Fibroblast of the aortic adventitia (primary cell): Measurements from ENCODE around the gene LRAT. TPM values are rescaled to one million over a fixed set of nuclear protein-coding genes. Genes with fewer than 3 reads are reported as not detected.

Experiments used
- DNase-seq: peaks from one replicate; pipeline ENCODE4 v3.0.0-alpha.2; 2010; ENCODE audit warnings: low read depth
- H3K4me3 ChIP-seq: 2 replicates; pipeline ENCODE4 v1.5.1; 2011; ENCODE audit warnings: low read depth, mild to moderate bottlenecking, control low read depth, low read length, moderate library complexity
- total RNA-seq: library from RNA; depleted of rRNA; stranded (reverse); fragments of >200 nt; gene quantifications from 2 replicates; pipeline ENCODE4 v1.2.3, GENCODE V29; 2012; ENCODE audit warnings: low replicate concordance
- TF ChIP-seq, protein P1 (sequence below): IDR thresholded peaks from 2 replicates; pipeline ENCODE4 v1.5.1; 2011; ENCODE audit warnings: mild to moderate bottlenecking, low read length, control low read depth, inconsistent platforms; ENCODE audit not compliant: insufficient read depth

The LRAT gene
- total RNA-seq = 0.57 TPM in 1 of 2 replicates, not detected in the other

DNA sequence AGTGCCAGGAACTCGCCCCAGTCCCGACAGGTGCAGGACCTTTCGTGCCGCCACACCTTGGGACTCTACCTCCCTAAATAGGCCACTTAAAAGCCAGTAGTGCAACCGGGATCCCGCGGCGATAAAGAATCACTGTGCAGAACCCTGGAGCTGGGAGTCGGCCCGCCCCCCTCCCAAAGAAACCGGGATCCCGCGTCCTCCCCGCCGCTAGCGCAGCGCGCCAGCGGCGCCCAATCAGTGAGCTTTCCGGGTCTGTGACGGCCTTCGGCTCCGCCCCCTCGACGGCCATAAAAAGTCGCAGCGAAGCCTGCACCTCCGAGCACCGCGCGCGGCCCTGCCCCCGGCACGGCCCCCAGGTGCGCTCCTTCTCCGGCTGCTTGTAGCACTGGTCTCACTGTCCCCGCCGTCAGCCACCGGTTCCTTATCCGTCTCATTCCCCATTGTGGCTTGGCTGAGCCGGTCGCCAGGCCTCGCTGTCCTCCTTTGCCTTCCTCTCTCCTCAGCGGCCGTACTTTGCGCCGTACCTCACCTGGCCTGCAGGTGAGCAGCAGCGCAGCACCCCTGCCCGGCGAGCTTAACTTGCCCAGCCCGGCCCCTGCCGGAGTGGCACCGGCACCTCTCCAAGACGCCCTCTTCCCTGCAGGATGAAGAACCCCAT lies at the start of gene LRAT:
Gene LRAT (plus strand): TSS at position 318 of the 658 bp plus-strand sequence. CDS start 327 bp downstream, at position 645.
- H3K4me3 ChIP-seq = peak within 1 kb of the TSS; percentile 42
- DNase-seq = no peak
- TF ChIP-seq, protein P1, sequence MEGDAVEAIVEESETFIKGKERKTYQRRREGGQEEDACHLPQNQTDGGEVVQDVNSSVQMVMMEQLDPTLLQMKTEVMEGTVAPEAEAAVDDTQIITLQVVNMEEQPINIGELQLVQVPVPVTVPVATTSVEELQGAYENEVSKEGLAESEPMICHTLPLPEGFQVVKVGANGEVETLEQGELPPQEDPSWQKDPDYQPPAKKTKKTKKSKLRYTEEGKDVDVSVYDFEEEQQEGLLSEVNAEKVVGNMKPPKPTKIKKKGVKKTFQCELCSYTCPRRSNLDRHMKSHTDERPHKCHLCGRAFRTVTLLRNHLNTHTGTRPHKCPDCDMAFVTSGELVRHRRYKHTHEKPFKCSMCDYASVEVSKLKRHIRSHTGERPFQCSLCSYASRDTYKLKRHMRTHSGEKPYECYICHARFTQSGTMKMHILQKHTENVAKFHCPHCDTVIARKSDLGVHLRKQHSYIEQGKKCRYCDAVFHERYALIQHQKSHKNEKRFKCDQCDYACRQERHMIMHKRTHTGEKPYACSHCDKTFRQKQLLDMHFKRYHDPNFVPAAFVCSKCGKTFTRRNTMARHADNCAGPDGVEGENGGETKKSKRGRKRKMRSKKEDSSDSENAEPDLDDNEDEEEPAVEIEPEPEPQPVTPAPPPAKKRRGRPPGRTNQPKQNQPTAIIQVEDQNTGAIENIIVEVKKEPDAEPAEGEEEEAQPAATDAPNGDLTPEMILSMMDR = no peak

DNA sequence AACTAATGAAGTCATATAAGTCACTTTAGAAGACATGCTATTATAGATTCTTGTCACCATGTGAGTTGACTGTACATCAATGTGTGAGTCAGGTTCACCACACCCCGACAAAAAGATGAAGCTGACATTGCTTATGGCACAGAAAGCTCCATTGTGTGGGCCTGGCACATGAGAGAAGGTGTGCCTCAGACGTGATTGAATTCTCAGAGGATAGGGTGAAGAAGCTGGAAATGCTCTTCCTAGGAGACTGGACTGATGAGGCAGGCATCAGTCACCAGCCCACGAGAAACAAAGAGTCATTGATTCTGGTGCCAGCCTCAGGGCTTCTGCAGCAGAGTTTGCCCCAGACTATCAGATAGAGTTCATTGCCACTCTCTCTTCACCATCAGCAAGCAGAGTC lies 35.9 kb upstream of the LRAT start:
- DNase-seq = no peak
- TF ChIP-seq, protein P1 = no peak

DNA sequence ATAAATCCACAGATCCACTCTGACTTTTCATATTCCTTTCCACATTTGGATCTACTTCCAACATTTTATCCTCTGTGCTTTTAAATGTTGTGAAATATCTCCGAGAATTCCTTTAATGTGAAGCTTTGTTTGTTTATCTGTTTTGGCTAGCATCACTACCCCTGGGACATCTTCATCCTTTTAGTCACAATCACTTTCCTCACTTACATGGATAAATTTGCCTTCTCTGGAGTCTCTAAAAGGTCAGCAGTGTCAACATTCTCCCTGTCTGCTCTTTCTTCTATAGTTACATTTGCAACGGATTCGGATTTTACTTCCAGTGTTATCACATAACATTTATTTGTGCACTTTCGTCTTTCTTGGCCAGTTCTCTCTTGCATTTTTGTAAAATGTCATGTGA lies 34.2 kb upstream of the LRAT start:
- H3K4me3 ChIP-seq = no peak overlapping the region
- TF ChIP-seq, protein P1 = no peak
- no peak for DNase-seq

More for the DNA sequence above, 35.9 kb upstream of the LRAT start:
- no peak overlapping the region for H3K4me3 ChIP-seq

DNA sequence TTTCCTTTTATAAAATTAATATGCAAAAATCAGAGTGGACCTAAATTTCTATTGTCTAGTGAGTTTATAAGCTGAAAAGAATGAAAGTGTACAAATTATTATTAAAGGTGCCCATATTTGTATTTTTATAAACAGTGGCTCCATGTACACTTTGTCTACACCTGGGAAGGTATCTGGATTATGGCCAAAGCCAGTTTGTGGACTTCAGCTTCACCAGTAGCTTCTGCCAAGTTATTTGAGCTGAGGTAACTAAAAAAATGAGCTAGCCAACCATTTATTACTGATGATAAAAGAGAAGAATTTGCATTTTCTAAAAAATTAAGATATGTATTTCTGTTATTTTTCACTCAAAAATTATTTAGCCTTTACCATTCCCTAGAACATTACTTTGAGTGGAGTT lies 32.3 kb upstream of the LRAT start:
- TF ChIP-seq, protein P1 = no peak
- DNase-seq = no peak
- H3K4me3 ChIP-seq = no peak overlapping the region

DNA sequence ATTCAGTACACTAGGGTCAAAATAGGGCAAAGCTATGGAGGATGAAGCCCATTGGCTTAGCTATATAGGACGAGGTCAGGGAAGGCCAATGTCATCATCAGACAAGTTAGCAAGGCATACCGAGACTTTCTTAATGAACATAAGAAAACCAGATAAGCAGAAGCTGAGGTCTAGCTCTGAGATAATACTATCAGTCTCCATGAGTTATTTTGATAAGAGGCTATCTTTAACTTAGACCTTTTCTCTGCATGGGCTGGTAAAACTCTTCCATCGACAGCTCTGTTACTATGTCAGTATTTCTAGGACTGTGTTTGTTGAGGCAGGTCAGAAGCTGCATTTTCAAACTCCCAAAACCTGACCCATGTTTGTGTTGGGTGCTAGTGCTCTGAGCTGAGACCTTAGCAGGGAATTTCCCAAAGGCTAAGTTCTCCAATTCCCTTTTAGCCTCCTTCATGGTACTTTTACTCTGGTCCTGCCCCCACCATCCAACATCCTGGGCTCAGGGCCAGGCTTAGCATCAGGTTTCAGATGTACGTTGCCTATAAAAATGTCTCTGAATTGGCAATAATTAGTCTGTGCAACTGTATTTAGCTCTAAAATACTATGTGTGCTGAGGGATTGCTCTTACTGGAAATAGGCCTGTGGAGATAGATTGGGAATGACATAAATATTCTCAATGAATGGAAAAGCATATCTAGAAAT lies 29.3 kb upstream of the LRAT start:
- DNase-seq = no peak
- no peak overlapping the region for H3K4me3 ChIP-seq
- TF ChIP-seq, protein P1 = no peak

DNA sequence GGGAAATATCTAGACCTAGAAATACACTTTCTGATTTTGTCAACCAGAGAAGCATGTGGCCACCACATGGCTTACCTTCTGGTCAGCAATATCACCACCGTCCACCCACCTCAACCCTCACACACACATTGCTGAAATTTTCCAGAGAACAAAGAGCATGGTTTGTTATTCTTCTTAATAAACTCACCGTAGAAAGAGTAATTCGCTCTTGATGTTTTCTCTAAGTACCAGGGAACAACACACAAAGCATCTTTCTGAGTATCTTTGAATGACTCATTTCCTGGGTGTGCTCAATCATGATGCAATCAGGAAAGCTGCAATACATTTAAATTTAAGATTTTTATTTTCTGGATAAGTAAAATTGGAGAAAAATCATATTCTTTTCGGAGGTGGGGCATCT lies 24.7 kb upstream of the LRAT start:
- DNase-seq = peak; percentile 28
- TF ChIP-seq, protein P1 = no peak
- no peak overlapping the region for H3K4me3 ChIP-seq
